H1 (cell line): ENCODE measurements around the gene CRADD. TPM values are rescaled to one million over a fixed set of nuclear protein-coding genes. Genes with fewer than 3 reads are reported as not detected.
A peak's percentile ranks its signal among the peaks of the same experiment; 100 is the strongest.

ENCODE experiments used
- CTCF ChIA-PET: fragments of 300-600 bp; sonication (Branson Sonifier 250); formaldehyde crosslinking; loops from one replicate; lab custom pipeline; 2021; ENCODE audit not compliant: partially characterized antibody; lab: Charles Lee
- POLR2A ChIA-PET: fragments of 300-600 bp; sonication (Branson Sonifier 250); formaldehyde crosslinking; loops from one replicate; lab custom pipeline; 2021; ENCODE audit warnings: inconsistent platforms; ENCODE audit not compliant: partially characterized antibody; lab: Charles Lee
- DNase-seq, 2 experiments: peaks; one replicate each; pipeline versions ENCODE4 v3.0.0 to v3.0.0-alpha.2; 2010 to 2022; ENCODE audit warnings: low spot score in 2 of 2, low read depth in 1 of 2, mixed read lengths in 1 of 2
- FAIRE-seq: peaks from 2 replicates; lab custom pipeline; 2011; peaks lifted over from hg19 to GRCh38; lab: Jason Lieb, UNC
- H2AFZ ChIP-seq: 2 replicates; pipeline ENCODE4 v1.8.1; 2012; ENCODE audit warnings: low read length, inconsistent platforms
- H2AK5ac ChIP-seq: 2 replicates; pipeline ENCODE4 v1.6.1; 2013; ENCODE audit warnings: low read depth, low read length
- H2BK120ac ChIP-seq: replicated peaks from 2 replicates; pipeline ENCODE3; 2013; ENCODE audit warnings: low read depth, low read length, inconsistent platforms
- H2BK12ac ChIP-seq: 2 replicates; pipeline ENCODE4 v1.6.1; 2013; ENCODE audit warnings: low read depth, low read length
- H2BK15ac ChIP-seq: 2 replicates; pipeline ENCODE4 v1.6.1; 2013; ENCODE audit warnings: low read length
- H2BK20ac ChIP-seq: 2 replicates; pipeline ENCODE4 v1.6.1; 2013; ENCODE audit warnings: low read length
- H2BK5ac ChIP-seq: 2 replicates; pipeline ENCODE4 v1.6.1; 2013; ENCODE audit warnings: low read depth, low read length
- H3K14ac ChIP-seq: 2 replicates; pipeline ENCODE4 v1.6.1; 2013; ENCODE audit warnings: inconsistent platforms; ENCODE audit not compliant: insufficient read length
- H3K18ac ChIP-seq: 2 replicates; pipeline ENCODE4 v1.6.1; 2013; ENCODE audit warnings: low read length; ENCODE audit errors: extremely low read depth
- H3K23ac ChIP-seq: 2 replicates; pipeline ENCODE4 v1.6.1; 2013; ENCODE audit warnings: inconsistent platforms; ENCODE audit not compliant: insufficient read length
- H3K23me2 ChIP-seq: 2 replicates; pipeline ENCODE4 v1.6.1; 2013; ENCODE audit warnings: low read depth, low read length
- H3K27ac ChIP-seq: 2 replicates; pipeline ENCODE4 v1.6.1; 2011; ENCODE audit warnings: low read depth, low read length, inconsistent platforms
- H3K27me3 ChIP-seq, 4 experiments: replicated peaks in 1 of 4; 1 replicate in 1 of 4; 2 replicates in 3 of 4; pipeline versions ENCODE4 v1.6.1 to v1.8.1; 2011 to 2013; ENCODE audit warnings: low read length in 3 of 4, mild to moderate bottlenecking in 3 of 4, inconsistent platforms in 2 of 4, mixed read lengths in 2 of 4, moderate library complexity in 1 of 4; ENCODE audit not compliant: control insufficient read depth in 3 of 4, insufficient read depth in 3 of 4; ENCODE audit errors: extremely low read depth in 1 of 4
- H3K36me3 ChIP-seq, 4 experiments: 2 replicates each; pipeline versions ENCODE4 v1.6.1 to v1.8.1; 2011 to 2013; ENCODE audit warnings: mild to moderate bottlenecking in 4 of 4, low read length in 3 of 4, moderate library complexity in 2 of 4, control low read depth in 1 of 4, inconsistent platforms in 1 of 4; ENCODE audit not compliant: insufficient read depth in 4 of 4, control insufficient read depth in 2 of 4
- H3K4ac ChIP-seq: replicated peaks from 2 replicates; pipeline ENCODE3; 2013; ENCODE audit warnings: low read length, low read depth, mixed read lengths, inconsistent platforms; ENCODE audit not compliant: insufficient read length
- H3K4me1 ChIP-seq, 4 experiments: replicated peaks in 1 of 4; 1 replicate in 1 of 4; 2 replicates in 3 of 4; pipeline versions ENCODE4 v1.6.1 to v1.8.1; 2011 to 2013; ENCODE audit warnings: low read length in 3 of 4, inconsistent platforms in 2 of 4, mixed read lengths in 1 of 4; ENCODE audit not compliant: insufficient read depth in 4 of 4, control insufficient read depth in 3 of 4
- H3K4me2 ChIP-seq, 2 experiments: 2 replicates each; pipeline versions ENCODE4 v1.6.1 to v1.8.1; 2011 to 2013; ENCODE audit warnings: low read depth in 2 of 2, low read length in 2 of 2, control low read depth in 1 of 2, inconsistent platforms in 1 of 2, mild to moderate bottlenecking in 1 of 2; ENCODE audit not compliant: insufficient read depth in 1 of 2
- H3K4me3 ChIP-seq, 4 experiments: fragments of 200-600, 300-600 bp in 1 of 4; sonication (generic), shearing (Covaris generic), sonication (Bioruptor Twin) in 1 of 4; 2 replicates each; pipeline versions ENCODE4 v1.5.1 to v1.8.1; 2011 to 2016; ENCODE audit warnings: low read length in 4 of 4, low read depth in 3 of 4, control low read depth in 2 of 4, inconsistent platforms in 2 of 4, mild to moderate bottlenecking in 2 of 4, mixed read lengths in 1 of 4, moderate library complexity in 1 of 4; ENCODE audit not compliant: insufficient read depth in 2 of 4; ENCODE audit errors: extremely low read depth in 1 of 4
- H3K56ac ChIP-seq: replicated peaks from 2 replicates; pipeline ENCODE3; 2013; ENCODE audit warnings: low read depth, mild to moderate bottlenecking, mixed read lengths, low read length, inconsistent platforms; ENCODE audit not compliant: insufficient read length
- H3K79me1 ChIP-seq: 2 replicates; pipeline ENCODE4 v1.6.1; 2013; ENCODE audit warnings: low read depth, low read length, control low read depth
- H3K79me2 ChIP-seq, 2 experiments: 2 replicates each; pipeline versions ENCODE4 v1.6.1 to v1.8.1; 2012 to 2013; ENCODE audit warnings: low read length in 2 of 2, mild to moderate bottlenecking in 2 of 2, inconsistent platforms in 1 of 2; ENCODE audit not compliant: insufficient read depth in 2 of 2, control insufficient read depth in 1 of 2
- H3K9ac ChIP-seq, 4 experiments: replicated peaks in 1 of 4; 1 replicate in 1 of 4; 2 replicates in 3 of 4; pipeline versions ENCODE4 v1.6.1 to v1.8.1; 2011 to 2013; ENCODE audit warnings: low read depth in 3 of 4, low read length in 3 of 4, control low read depth in 2 of 4, mild to moderate bottlenecking in 2 of 4, moderate library complexity in 2 of 4, inconsistent platforms in 1 of 4; ENCODE audit errors: extremely low read depth in 1 of 4
- H3K9me3 ChIP-seq, 2 experiments: 2 replicates each; pipeline versions ENCODE4 v1.6.1 to v1.8.1; 2012 to 2013; ENCODE audit warnings: mild to moderate bottlenecking in 2 of 2, moderate library complexity in 2 of 2, control low read depth in 1 of 2, inconsistent platforms in 1 of 2, low read depth in 1 of 2, low read length in 1 of 2, mixed read lengths in 1 of 2; ENCODE audit not compliant: insufficient read depth in 2 of 2
- H4K20me1 ChIP-seq, 2 experiments: replicated peaks in 1 of 2; 2 replicates each; pipeline versions ENCODE3 to v1.8.1; 2011 to 2013; ENCODE audit warnings: inconsistent platforms in 2 of 2, low read length in 2 of 2, mild to moderate bottlenecking in 1 of 2; ENCODE audit not compliant: insufficient read depth in 2 of 2, control insufficient read depth in 1 of 2
- H4K5ac ChIP-seq: 2 replicates; pipeline ENCODE4 v1.6.1; 2013; ENCODE audit warnings: low read length, low read depth, mixed read lengths, inconsistent platforms; ENCODE audit not compliant: insufficient read length
- H4K8ac ChIP-seq: 2 replicates; pipeline ENCODE4 v1.8.0; 2013; ENCODE audit warnings: mild to moderate bottlenecking, moderate library complexity, low read length, inconsistent platforms; ENCODE audit not compliant: insufficient read depth; ENCODE audit errors: extremely low read depth
- H4K91ac ChIP-seq: replicated peaks from 2 replicates; pipeline ENCODE3; 2013; ENCODE audit warnings: low read length, mixed read lengths, inconsistent platforms; ENCODE audit not compliant: insufficient read length
- CEBPB ChIP-seq: IDR thresholded peaks from 2 replicates; pipeline ENCODE4 v1.6.1; 2012; ENCODE audit warnings: low read depth, low read length
- GABPA ChIP-seq: IDR thresholded peaks from 2 replicates; pipeline ENCODE4 v1.6.1; 2011; ENCODE audit warnings: mild to moderate bottlenecking, low read length, moderate library complexity, borderline replicate concordance; ENCODE audit not compliant: insufficient read depth
- JUN ChIP-seq: IDR thresholded peaks from 2 replicates; pipeline ENCODE4 v1.6.1; 2011; ENCODE audit warnings: low read depth, mild to moderate bottlenecking, improper control_type of control experiment, low read length
- JUND ChIP-seq: IDR thresholded peaks from 2 replicates; pipeline ENCODE4 v1.6.1; 2011; ENCODE audit warnings: mild to moderate bottlenecking, improper control_type of control experiment, low read length
- SP2 ChIP-seq: IDR thresholded peaks from 2 replicates; pipeline ENCODE4 v1.6.1; 2012; ENCODE audit warnings: mild to moderate bottlenecking, low read length, inconsistent platforms
- TBP ChIP-seq: IDR thresholded peaks from 2 replicates; pipeline ENCODE4 v1.6.1; 2011; ENCODE audit warnings: low read depth, low read length, improper control_type of control experiment
- TEAD4 ChIP-seq: IDR thresholded peaks from 2 replicates; pipeline ENCODE4 v1.6.1; 2012; ENCODE audit warnings: low read depth, low read length, inconsistent platforms, mixed read lengths
- WGBS, 2 experiments: shearing (Covaris generic) in 1 of 2; methylation state at CpG; one replicate each; pipeline versions ENCODE4 v1.1.6 to v1.1.7; 2013 to 2015; ENCODE audit warnings: low lambda C conversion rate in 2 of 2, mixed read lengths in 2 of 2, inconsistent platforms in 1 of 2, low coverage in 1 of 2, missing lambda C conversion rate in 1 of 2; ENCODE audit not compliant: insufficient replicate concordance in 2 of 2, insufficient coverage in 1 of 2, insufficient read length in 1 of 2; ENCODE audit errors: extremely low coverage in 1 of 2, missing lambda C conversion rate in 1 of 2; 5-methylcytosine and 5-hydroxymethylcytosine counted together
- polyA plus RNA-seq, 7 experiments: library from polyadenylated mRNA; depleted of rRNA in 3 of 7; stranded (reverse) in 5 of 7; unstranded in 2 of 7; fragments of >200 nt in 5 of 7; fragments of 200-250 nt in 2 of 7; gene quantifications; 1 replicate in 5 of 7; 2 replicates in 1 of 7; 4 replicates in 1 of 7; pipeline versions ENCODE4 v1.2.1 to v1.2.3, GENCODE V29; 2011 to 2013; ENCODE audit warnings: missing spikeins in 2 of 7, mixed read lengths in 2 of 7
- total RNA-seq: library from RNA; stranded (reverse); fragmentation: NEBNext Ultra II Directional; extraction: Animal tissue kit (Norgen Biotek cat#: 25700); gene quantifications from 2 replicates; pipeline ENCODE4 v1.2.1, GENCODE V29; 2021

CRADD gene
- total and polyA plus RNA-seq, 2 of the 8 experiments (the other 6 are each of a cell fraction or from before 2014, with no cell fraction given): 8.1 to 15.4 TPM

- Histone ChIP-seq H4K20me1 (no peaks in the 10 kb centered on the region), H3K23ac (no peak overlapping the region), H3K56ac (no peak overlapping the region), H3K79me2 (no peaks in the 10 kb centered on the region), H4K5ac (no peak overlapping the region), H4K8ac (no peak overlapping the region), H2AK5ac (0 out of 2 replicates have a peak overlapping the region, but pooled peaks have one; percentile 42), H2BK12ac (peak overlapping the region; percentile 42; the same call in 1 of the 2 replicates), H2BK20ac (no peak overlapping the region), H3K23me2 (no peaks in the 10 kb centered on the region), H3K36me3 (no peaks in the 10 kb centered on the region), H3K9me3 (no peaks in the 10 kb centered on the region), H3K18ac (no peak overlapping the region), H3K4ac (no peak overlapping the region), H3K27ac (no peak overlapping the region), H3K79me1 (no peaks in the 10 kb centered on the region), H3K4me3 (no peak overlapping the region), H3K14ac (no peak overlapping the region), H3K4me2 (no peak overlapping the region), H2AFZ (no peak overlapping the region), H2BK5ac (no peak overlapping the region; the same call in 1 of the 2 replicates), H2BK15ac (no peak overlapping the region), H4K91ac (no peak overlapping the region), H2BK120ac (no peak overlapping the region), H3K9ac (no peak overlapping the region), H3K4me1 (peaks cover 0 to 11% (median 3%) of the 10 kb centered on the region in 4 experiments; a peak in 2 of 7 replicates), H3K27me3 (no peaks in the 10 kb centered on the region)
- WGBS, 2 experiments: 84% methylated on average over 8 of the region's 8 CpGs; no CpG with 5 or more reads in 1 of the 2 experiments
- TF ChIP-seq SP2 (no peak), TEAD4 (peak; percentile 50; the same call in 1 of the 2 replicates), JUN (peak; percentile 66; the same call in 1 of the 2 replicates), JUND (peak; percentile 92), GABPA (no peak), TBP (no peak), CEBPB (no peak)
- CTCF ChIA-PET: interaction anchor here (0.8 to 2.2 kb wide), 6 partner anchors 10 to 242 kb away, joined by 3 to 9 read pairs (median 4); no protein-coding TSS in a partner anchor
- DNase-seq (peak in 1 of 2 experiments; percentile 29), FAIRE-seq (no peak)
- POLR2A ChIA-PET: no interaction called here
Measured at GRCh38 chr12:93785249-93786010, 108.3 kb downstream of the CRADD start.
